Astrocyte (in vitro differentiated cells and primary cell): ENCODE results near the gene SH3BP1. TPM values are rescaled to one million over a fixed set of nuclear protein-coding genes. Genes with fewer than 3 reads are reported as not detected.

Source experiments
- DNase-seq: peaks from one replicate; pipeline ENCODE4 v3.0.0-alpha.2; 2010; ENCODE audit warnings: low read depth
- FAIRE-seq: peaks from 2 replicates; lab custom pipeline; 2011; peaks lifted over from hg19 to GRCh38; lab: Jason Lieb, UNC
- H2AFZ ChIP-seq: 2 replicates; pipeline ENCODE4 v1.6.0; 2012; ENCODE audit warnings: low read depth, low read length, inconsistent platforms
- H3K27ac ChIP-seq: 2 replicates; pipeline ENCODE4 v1.5.1; 2011; ENCODE audit warnings: low read depth, low read length, inconsistent platforms
- H3K27me3 ChIP-seq: 2 replicates; pipeline ENCODE4 v1.6.0; 2011; ENCODE audit warnings: low read length, inconsistent platforms; ENCODE audit not compliant: insufficient read depth
- H3K36me3 ChIP-seq: 2 replicates; pipeline ENCODE4 v1.5.1; 2011; ENCODE audit warnings: low read length, inconsistent platforms; ENCODE audit not compliant: insufficient read depth
- H3K4me1 ChIP-seq: 2 replicates; pipeline ENCODE4 v1.5.1; 2011; ENCODE audit warnings: low read length, inconsistent platforms; ENCODE audit not compliant: insufficient read depth
- H3K4me2 ChIP-seq: 2 replicates; pipeline ENCODE4 v1.6.0; 2012; ENCODE audit warnings: low read length, inconsistent platforms
- H3K4me3 ChIP-seq: 2 replicates; pipeline ENCODE4 v1.5.1; 2011; ENCODE audit warnings: low read depth, mild to moderate bottlenecking, low read length, inconsistent platforms; ENCODE audit not compliant: insufficient read depth
- H3K79me2 ChIP-seq: 2 replicates; pipeline ENCODE4 v1.6.0; 2012; ENCODE audit warnings: mild to moderate bottlenecking, low read length, inconsistent platforms; ENCODE audit not compliant: insufficient read depth
- H3K9ac ChIP-seq: 2 replicates; pipeline ENCODE4 v1.6.0; 2012; ENCODE audit warnings: mild to moderate bottlenecking, low read length, inconsistent platforms
- H3K9me3 ChIP-seq: 2 replicates; pipeline ENCODE4 v1.5.1; 2012; ENCODE audit warnings: low read depth, mild to moderate bottlenecking, low read length, inconsistent platforms; ENCODE audit not compliant: insufficient read depth
- H4K20me1 ChIP-seq: 2 replicates; pipeline ENCODE4 v1.6.0; 2012; ENCODE audit warnings: low read length, inconsistent platforms; ENCODE audit not compliant: insufficient read depth
- H3K27ac Mint-ChIP-seq: one replicate; pipeline ENCODE4 v1.8.0; 2021; ENCODE audit warnings: mild to moderate bottlenecking, mixed read lengths; ENCODE audit not compliant: unreplicated experiment
- H3K27me3 Mint-ChIP-seq: one replicate; pipeline ENCODE4 v1.8.0; 2021; ENCODE audit warnings: low read depth, mixed read lengths; ENCODE audit not compliant: unreplicated experiment
- H3K36me3 Mint-ChIP-seq: one replicate; pipeline ENCODE4 v1.8.0; 2021; ENCODE audit warnings: low read depth, mixed read lengths; ENCODE audit not compliant: unreplicated experiment
- H3K4me1 Mint-ChIP-seq: one replicate; pipeline ENCODE4 v1.8.0; 2021; ENCODE audit warnings: low read depth, mixed read lengths; ENCODE audit not compliant: unreplicated experiment
- H3K4me3 Mint-ChIP-seq: one replicate; pipeline ENCODE4 v1.8.0; 2021; ENCODE audit warnings: mild to moderate bottlenecking, moderate library complexity, mixed read lengths; ENCODE audit not compliant: unreplicated experiment
- H3K9me3 Mint-ChIP-seq: one replicate; pipeline ENCODE4 v1.8.0; 2021; ENCODE audit warnings: mild to moderate bottlenecking, mixed read lengths; ENCODE audit not compliant: unreplicated experiment
- CTCF ChIP-seq: IDR thresholded peaks from 2 replicates; pipeline ENCODE4 v1.5.1; 2011; ENCODE audit warnings: low read depth, mild to moderate bottlenecking, inconsistent platforms, low read length, moderate library complexity; ENCODE audit not compliant: insufficient read depth
- EZH2 ChIP-seq: IDR thresholded peaks from 2 replicates; pipeline ENCODE4 v1.6.1; 2012; ENCODE audit warnings: mild to moderate bottlenecking, low read length, inconsistent platforms; ENCODE audit not compliant: insufficient read depth
- total RNA-seq: library from RNA; stranded (reverse); gene quantifications from 2 replicates; pipeline ENCODE4 v1.2.1, GENCODE V29; 2021

Gene SH3BP1
- total RNA-seq, 1 donor from 2014 or later: 26.5 TPM

GRCh38 chr22:37701141-37701786 lies 61.8 kb downstream of the SH3BP1 start:
- Mint-ChIP-seq H3K36me3 (peaks cover 21% of the 10 kb centered on the region), H3K27me3 (no peaks in the 10 kb centered on the region), H3K4me1 (no peaks in the 10 kb centered on the region), H3K27ac (no peak overlapping the region), H3K9me3 (no peaks in the 10 kb centered on the region), H3K4me3 (no peak overlapping the region)
- DNase-seq: no peak
- Histone ChIP-seq H3K36me3 (no peaks in the 10 kb centered on the region), H3K27me3 (no peaks in the 10 kb centered on the region), H3K9ac (no peak overlapping the region), H2AFZ (no peak overlapping the region), H3K4me2 (no peak overlapping the region), H4K20me1 (no peaks in the 10 kb centered on the region), H3K79me2 (no peaks in the 10 kb centered on the region), H3K9me3 (no peaks in the 10 kb centered on the region), H3K4me3 (no peak overlapping the region), H3K27ac (no peak overlapping the region), H3K4me1 (peaks cover under 1% of the 10 kb centered on the region)
- FAIRE-seq: no peak
- TF ChIP-seq CTCF (no peak), EZH2 (no peak)

GRCh38 chr22:37703906-37704305 lies 64.4 kb downstream of the SH3BP1 start:
- Mint-ChIP-seq H3K4me3 (no peak overlapping the region), H3K36me3 (peaks cover 24% of the 10 kb centered on the region), H3K27me3 (no peaks in the 10 kb centered on the region), H3K27ac (no peak overlapping the region), H3K9me3 (no peaks in the 10 kb centered on the region), H3K4me1 (no peaks in the 10 kb centered on the region)
- H4K20me1 ChIP-seq: no peaks in the 10 kb centered on the region
- H3K79me2 ChIP-seq: no peaks in the 10 kb centered on the region
- H3K9ac ChIP-seq: no peak overlapping the region
- no peak overlapping the region for H3K27ac ChIP-seq
- DNase-seq: no peak
- no peak overlapping the region for H2AFZ ChIP-seq
- no peak overlapping the region for H3K4me2 ChIP-seq
- no peaks in the 10 kb centered on the region for H3K9me3 ChIP-seq
- H3K27me3 ChIP-seq: no peaks in the 10 kb centered on the region
- H3K4me3 ChIP-seq: no peak overlapping the region
- no peaks in the 10 kb centered on the region for H3K4me1 ChIP-seq
- no peak for FAIRE-seq
- TF ChIP-seq CTCF (no peak), EZH2 (no peak)
- H3K36me3 ChIP-seq: no peaks in the 10 kb centered on the region

GRCh38 chr22:37704645-37705044 lies 65.2 kb downstream of the SH3BP1 start:
- no peak for DNase-seq
- FAIRE-seq: no peak
- Histone ChIP-seq H3K4me1 (no peaks in the 10 kb centered on the region), H3K4me3 (no peak overlapping the region), H2AFZ (no peak overlapping the region), H3K27me3 (no peaks in the 10 kb centered on the region), H3K79me2 (no peaks in the 10 kb centered on the region), H3K9me3 (no peaks in the 10 kb centered on the region), H3K4me2 (no peak overlapping the region), H3K36me3 (no peaks in the 10 kb centered on the region), H3K9ac (no peak overlapping the region), H3K27ac (no peak overlapping the region), H4K20me1 (no peaks in the 10 kb centered on the region)
- Mint-ChIP-seq H3K9me3 (no peaks in the 10 kb centered on the region), H3K4me1 (no peaks in the 10 kb centered on the region), H3K27me3 (no peaks in the 10 kb centered on the region), H3K27ac (no peak overlapping the region), H3K4me3 (no peak overlapping the region), H3K36me3 (peaks cover 24% of the 10 kb centered on the region)
- TF ChIP-seq EZH2 (no peak), CTCF (no peak)
